Activated naive CD8-positive, alpha-beta T cell treated with anti-CD3 and anti-CD28 coated beads, Interleukin-2, amount 50 U/mL, for 16 hours (primary cell): Measurements from ENCODE around the gene ANO7.

Experiments used
- DNase-seq: peaks from one replicate; pipeline ENCODE4 v3.0.0-alpha.2; 2020; ENCODE audit warnings: low read depth, low spot score

Gene ANO7

GRCh38 chr2:241228081-241228859 lies 39.8 kb downstream of the ANO7 start:
- no peak for DNase-seq

DNA sequence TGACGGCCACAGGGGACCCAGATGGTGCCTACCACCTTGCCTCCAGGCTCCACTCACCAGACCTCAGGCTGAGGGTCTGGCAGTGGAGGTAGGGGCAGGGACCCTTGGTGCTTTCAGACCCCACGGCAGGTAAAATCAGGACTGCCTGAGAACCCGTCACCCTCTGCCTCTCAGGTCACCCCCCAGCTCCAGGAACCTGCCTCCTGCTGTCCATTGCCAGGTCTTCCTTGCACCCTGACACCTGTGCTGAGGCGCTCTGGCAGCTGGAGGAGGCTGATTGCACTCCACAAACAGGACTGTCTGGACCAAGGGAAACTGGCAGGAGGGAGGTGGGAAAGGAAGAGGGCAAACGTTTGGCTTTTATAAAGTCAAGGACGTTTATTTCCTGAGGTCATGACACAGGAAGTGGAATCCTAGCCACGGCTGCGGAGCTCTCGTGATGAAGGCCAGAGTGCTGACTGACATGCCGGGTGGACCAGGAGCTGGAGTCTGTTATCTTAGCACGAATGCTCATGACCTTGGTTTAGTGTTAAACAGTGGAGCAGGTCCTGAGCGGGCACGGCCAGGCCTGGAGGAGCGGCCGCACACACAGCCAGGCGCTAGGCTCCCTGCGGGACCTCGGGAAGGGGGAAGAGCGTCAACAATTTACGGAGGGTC lies 40.5 kb downstream of the ANO7 start:
- DNase-seq = no peak

- no peak for DNase-seq
These were observed 41.3 kb downstream of the ANO7 start for GRCh38 chr2:241229563-241230401.

DNA sequence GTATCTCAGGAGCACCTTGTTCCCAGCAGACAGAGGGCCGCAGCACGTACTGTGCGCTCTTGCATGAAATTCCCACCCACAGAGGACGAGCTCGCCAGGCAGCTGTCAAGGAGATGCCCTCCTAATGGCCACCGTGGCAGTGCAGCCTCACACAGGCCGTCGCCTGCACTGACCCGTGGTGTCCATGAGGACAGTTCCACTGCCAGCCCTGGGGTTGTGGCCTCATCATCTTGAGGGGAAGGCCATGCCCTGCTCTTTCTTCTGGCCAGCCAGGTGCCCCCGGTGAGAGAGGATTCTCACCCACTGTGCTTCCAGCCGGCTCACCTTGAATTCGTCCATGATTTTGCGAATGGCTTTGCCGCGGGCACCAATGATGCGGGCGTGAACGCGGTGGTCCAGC lies 42.0 kb downstream of the ANO7 start:
- DNase-seq = no peak

DNA sequence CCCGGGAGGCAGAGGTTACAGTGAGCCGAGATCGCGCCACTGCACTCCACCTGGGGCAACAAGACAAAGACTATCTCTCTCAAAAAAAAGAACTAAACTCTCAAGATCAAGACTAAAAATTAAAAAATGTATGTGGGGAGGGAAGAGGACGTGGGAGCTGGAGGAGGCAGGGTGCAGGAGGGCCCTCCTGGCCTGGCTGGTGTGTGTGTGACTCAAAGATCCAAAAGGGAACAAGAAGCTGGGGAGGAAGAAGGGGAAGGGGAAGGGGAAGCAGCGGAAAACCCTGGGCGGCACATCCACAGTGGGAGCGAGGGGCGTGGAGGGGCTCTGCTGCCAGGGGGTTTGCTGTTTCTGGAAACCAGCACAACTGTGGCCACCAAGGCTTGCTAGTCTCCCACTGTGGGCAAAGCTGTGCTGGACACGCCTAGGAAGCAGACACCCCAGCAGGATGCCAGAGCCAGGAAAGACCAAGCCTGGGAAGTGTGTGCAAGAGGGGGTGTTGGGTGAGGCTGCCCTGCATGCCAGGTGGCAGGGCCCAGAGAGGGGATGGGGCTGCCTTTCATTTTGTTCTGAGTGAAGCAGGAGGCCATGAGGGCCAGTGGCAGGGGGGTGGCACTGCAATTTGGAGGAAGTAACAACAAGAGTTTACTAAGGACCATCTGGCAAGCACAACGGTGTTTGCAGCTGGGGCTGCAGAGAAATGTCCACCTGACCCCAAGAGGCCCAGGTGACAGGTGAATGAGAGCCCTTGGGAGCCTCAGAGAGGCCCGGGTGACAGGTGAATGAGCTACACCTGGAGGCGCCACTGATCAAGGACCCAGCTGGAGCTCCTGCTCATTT lies 44.5 kb downstream of the ANO7 start:
- no peak for DNase-seq

DNA sequence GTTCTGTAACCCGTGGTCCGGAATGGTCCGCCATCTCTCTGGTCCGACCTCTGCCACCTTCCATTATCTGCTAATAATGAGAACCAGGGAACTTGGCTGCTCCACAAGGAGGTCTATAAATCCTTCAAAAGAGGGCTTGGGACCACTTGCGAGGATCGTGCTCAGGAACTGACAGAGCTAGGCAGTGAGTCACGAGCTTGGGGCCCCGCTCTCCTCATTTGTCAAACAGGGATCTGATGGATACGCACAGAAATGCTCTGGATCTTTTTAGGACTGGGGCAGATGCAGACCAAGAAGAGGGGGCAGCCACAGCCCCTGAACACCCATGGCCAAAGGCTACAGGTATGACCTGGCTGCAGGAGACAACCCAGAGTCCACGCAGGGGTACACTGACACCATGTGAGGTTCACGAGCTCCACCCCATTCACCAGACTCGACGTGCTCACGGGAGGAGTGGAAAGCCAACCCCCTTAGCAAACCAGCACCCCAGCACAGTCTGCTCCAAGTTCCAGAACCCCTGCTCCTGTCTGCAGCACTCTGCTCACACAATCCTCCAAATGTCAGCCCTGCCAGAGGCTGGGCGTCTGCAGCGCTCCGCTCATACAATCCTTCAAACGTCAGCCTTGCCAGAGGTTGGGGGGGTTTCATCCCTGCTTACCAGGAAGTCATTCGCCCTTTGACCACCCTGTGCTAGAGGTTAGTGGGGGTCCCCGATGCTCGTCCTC lies 45.8 kb downstream of the ANO7 start:
- DNase-seq = no peak

DNA sequence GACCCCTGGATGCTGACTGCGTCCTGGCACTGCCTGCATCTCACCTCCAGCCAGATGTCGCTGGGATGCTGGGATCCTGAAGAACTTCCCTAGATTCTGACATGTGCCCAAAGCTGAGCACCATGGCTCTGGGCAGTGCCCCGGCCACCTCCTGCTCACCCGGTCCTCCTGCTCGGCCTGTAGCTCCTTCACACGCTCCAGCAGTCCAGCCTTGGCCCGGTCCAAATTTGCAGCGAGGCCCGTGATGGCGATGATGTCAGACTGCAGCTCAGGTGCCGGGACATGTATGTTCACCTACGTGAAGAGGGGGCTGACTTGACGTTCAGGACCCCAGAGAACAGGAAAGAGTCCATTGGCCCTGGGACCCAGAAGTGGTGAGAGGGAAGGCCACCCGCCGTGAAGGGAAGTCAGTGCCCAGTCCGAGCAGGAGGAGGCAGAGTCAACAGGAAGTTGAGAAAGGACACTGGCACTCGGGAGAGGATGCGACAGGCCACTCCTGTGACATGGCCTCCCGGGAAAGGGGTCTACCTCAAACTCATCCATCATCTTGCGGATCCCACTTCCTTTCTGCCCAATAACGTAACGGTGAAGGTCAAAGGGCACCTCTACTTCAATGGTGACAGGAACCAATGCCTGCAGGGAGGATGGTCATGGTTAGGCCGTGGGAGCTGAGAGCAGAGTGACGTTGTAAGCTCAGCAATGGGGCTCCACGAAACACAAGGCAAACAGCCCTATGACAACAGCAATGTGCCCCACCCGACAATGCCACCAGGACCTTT lies 46.7 kb downstream of the ANO7 start:
- no peak for DNase-seq

GRCh38 chr2:241235859-241236593 lies 47.5 kb downstream of the ANO7 start:
- DNase-seq = no peak

GRCh38 chr2:241237047-241237446 lies 48.6 kb downstream of the ANO7 start:
- DNase-seq = no peak

DNA sequence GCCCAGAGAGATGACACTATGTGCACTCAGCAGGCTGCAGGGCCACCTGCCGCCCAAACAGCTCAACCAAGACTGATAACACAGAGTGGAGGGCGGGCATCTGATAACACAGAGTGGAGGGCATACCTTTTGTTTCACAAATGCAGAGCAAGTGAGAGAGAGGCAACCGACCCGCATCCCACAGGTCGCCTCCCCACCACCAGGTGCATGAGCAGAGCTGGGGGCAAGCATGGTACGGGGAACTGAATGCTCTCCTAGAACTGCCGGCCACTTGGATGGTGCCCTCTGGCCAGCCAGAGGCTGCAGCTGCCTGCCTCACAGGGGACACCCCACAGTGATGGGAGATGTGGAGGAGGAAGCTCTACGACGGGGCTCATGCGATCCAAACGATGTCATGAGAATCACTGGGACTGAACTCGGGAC lies 49.5 kb downstream of the ANO7 start:
- no peak for DNase-seq

- DNase-seq = no peak
These were observed 50.3 kb downstream of the ANO7 start for GRCh38 chr2:241238693-241239198.

- no peak for DNase-seq
These were observed 51.2 kb downstream of the ANO7 start for GRCh38 chr2:241239552-241240202.

DNA sequence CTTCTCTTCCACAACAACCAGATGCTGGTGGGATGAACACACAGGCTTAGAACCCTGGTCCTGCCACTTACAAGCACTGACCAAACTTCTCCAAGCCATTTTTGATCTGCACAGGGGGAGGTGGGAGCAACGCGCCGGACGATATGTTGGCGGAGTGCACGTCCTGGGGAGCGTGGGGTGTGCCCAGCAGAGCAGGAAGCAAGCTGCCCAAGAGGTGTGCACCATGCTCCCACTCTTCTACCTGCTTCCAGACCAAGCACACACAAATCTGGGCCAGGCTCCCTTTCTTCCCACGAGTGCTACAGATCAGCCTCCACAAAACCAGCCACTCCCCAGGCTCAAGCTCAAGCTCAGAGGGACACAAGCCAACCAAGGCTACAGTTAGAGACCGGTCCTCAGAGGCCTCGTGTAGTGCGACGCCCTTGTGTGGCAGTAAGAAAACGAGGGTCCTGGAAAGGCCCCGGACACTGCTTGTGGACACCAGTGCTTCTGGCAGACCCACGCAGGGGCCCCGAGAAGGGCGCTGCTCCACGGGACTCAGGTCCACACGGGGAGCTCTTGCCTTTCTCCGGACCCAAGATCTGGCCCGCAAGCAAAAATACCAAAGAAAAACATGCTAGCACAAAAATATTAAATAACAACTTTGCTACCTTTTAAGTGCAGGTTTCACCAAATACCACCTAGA lies 52.0 kb downstream of the ANO7 start:
- DNase-seq = no peak

GRCh38 chr2:241241669-241242068 lies 53.2 kb downstream of the ANO7 start:
- DNase-seq = no peak

DNA sequence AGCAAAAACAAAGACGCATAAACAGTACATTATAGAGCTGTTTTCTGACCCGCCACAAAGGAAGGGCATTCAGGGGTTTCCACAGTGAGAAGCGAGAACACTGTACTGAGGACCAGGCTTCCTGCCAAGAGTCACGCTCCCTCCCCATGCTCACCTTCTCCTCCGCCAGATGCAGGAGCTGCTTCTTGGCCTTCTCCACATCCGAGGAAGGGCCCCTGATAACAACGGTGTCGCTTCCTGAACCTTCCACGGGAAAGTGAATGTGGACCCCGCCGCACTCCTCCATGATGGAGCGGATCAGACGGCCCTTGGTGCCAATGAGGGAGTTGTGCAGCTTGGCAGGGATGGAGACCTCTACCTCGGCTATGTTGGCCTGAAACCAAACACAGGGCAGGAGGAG lies 53.8 kb downstream of the ANO7 start:
- DNase-seq = no peak

DNA sequence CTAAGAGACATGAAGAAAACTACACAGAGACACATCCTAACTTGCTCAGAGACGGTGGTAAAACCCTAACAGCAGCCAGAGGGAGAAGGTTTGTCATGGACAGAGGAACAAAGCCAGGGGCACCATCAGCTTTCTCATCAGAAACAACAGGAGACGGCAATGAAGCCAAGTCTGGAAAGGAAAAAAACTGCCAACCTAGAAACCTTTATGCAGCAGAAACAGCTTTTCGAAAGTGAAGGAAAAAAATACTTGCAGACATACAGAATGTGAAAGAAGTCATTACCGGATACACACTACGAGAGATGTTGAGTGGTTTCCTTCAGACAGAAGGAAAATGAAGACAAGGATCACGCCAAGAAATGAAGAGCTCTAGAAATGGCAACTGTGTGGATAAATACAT lies 55.9 kb downstream of the ANO7 start:
- DNase-seq = no peak

DNA sequence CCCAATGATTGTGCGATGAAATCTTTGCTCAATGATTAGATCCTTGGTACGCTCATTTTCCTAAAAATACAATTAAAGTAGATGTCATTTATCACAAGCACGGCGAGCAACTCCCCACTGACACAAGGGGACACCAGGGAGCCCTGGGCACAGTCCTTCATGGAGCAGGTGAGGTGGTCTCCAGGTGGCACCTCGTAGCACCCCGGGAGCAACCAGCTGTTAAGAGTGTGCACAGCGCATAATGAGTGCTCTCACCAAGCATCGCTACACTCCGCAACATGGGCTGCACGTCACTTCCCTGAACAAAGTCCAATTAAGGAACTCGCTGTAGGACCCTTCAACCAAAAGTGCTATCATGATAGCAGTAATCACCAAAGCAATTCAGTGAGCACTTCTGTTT lies 59.8 kb downstream of the ANO7 start:
- no peak for DNase-seq

DNA sequence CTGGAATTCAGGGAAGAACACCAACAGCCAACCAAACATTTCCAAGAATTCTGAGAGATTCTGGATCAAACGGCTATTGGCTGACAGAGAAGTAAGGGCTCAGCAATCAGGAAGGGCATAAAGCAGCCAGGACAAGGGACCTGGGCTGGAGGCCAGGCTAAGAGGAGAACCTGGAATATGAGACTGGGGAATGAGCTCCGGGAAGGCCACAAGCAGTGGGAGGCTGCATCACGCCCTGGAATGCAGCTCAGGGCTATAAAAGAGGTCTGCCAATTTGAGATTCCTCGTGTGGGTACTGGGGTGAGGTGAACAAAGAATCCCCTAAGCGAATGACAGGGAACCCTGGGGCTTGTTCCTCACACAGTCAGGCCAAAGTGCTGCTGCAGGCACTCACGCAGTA lies 60.4 kb downstream of the ANO7 start:
- no peak for DNase-seq
